Cardiac muscle cell (in vitro differentiated cells and primary cell): ENCODE data around the gene GDF7. TPM values are rescaled to one million over a fixed set of nuclear protein-coding genes. Genes with fewer than 3 reads are reported as not detected.

ENCODE experiments used
- DNase-seq, 2 donors: peaks; one replicate each; pipeline versions ENCODE4 v3.0.0 to v3.0.0-alpha.2; 2010 to 2017; ENCODE audit warnings: low read depth in 1 of 2, low spot score in 1 of 2
- H3K27ac ChIP-seq: fragments of 200-600 bp; sonication (generic); 2 replicates; pipeline ENCODE4 v1.5.1; 2016
- H3K27me3 ChIP-seq: fragments of 200-600 bp; sonication (generic); 2 replicates; pipeline ENCODE4 v1.6.0; 2016; ENCODE audit warnings: control low read depth
- H3K36me3 ChIP-seq: fragments of 200-600 bp; sonication (generic); 2 replicates; pipeline ENCODE4 v1.5.1; 2016; ENCODE audit warnings: control low read depth
- H3K4me1 ChIP-seq: fragments of 200-600 bp; sonication (generic); 2 replicates; pipeline ENCODE4 v1.8.1; 2017; ENCODE audit warnings: low read depth, mild to moderate bottlenecking, mixed run types
- H3K4me3 ChIP-seq: fragments of 200-600 bp; sonication (generic); 2 replicates; pipeline ENCODE4 v1.5.1; 2016; ENCODE audit warnings: mild to moderate bottlenecking
- H3K9me3 ChIP-seq: fragments of 200-600 bp; sonication (generic); 2 replicates; pipeline ENCODE4 v1.5.1; 2017; ENCODE audit warnings: low read depth, mild to moderate bottlenecking, control low read depth
- CTCF ChIP-seq: IDR thresholded peaks from 2 replicates; pipeline ENCODE4 v1.5.1; 2012; ENCODE audit warnings: low read depth, mild to moderate bottlenecking, low read length
- polyA plus RNA-seq: library from polyadenylated mRNA; unstranded; fragments of >200 nt; fragmentation: Nextera tagmentation; extraction: Ambion mirVana; gene quantifications from 2 replicates; pipeline ENCODE4 v1.2.1, GENCODE V29; 2016
- total RNA-seq: library from RNA; depleted of rRNA; stranded (reverse); fragments of >200 nt; gene quantifications from 2 replicates; pipeline ENCODE4 v1.2.3, GENCODE V29; 2016

Gene GDF7
- total and polyA plus RNA-seq, 2 experiments from 2014 or later: 0.09 to 0.15 TPM

- Histone ChIP-seq H3K36me3 (no peaks in the 10 kb centered on the region), H3K4me1 (peaks cover 6% of the 10 kb centered on the region), H3K4me3 (no peak overlapping the region), H3K27me3 (no peaks in the 10 kb centered on the region), H3K27ac (no peak overlapping the region), H3K9me3 (no peaks in the 10 kb centered on the region)
- no peak for TF ChIP-seq CTCF
- DNase-seq: no peak
Measured at GRCh38 chr2:20630967-20631366, 36.0 kb upstream of the GDF7 start.

GRCh38 chr2:20631617-20632307 lies 35.2 kb upstream of the GDF7 start:
- H3K4me3 ChIP-seq: no peak overlapping the region
- no peak for DNase-seq
- H3K27me3 ChIP-seq: no peaks in the 10 kb centered on the region
- H3K4me1 ChIP-seq: peaks cover 6% of the 10 kb centered on the region
- no peaks in the 10 kb centered on the region for H3K9me3 ChIP-seq
- no peaks in the 10 kb centered on the region for H3K36me3 ChIP-seq
- no peak overlapping the region for H3K27ac ChIP-seq
- TF ChIP-seq CTCF: no peak

- Histone ChIP-seq H3K36me3 (no peaks in the 10 kb centered on the region), H3K27me3 (no peaks in the 10 kb centered on the region), H3K27ac (no peak overlapping the region), H3K4me1 (peaks cover 13% of the 10 kb centered on the region), H3K9me3 (no peaks in the 10 kb centered on the region), H3K4me3 (no peak overlapping the region)
- no peak for DNase-seq
- no peak for TF ChIP-seq CTCF
Measured at GRCh38 chr2:20632446-20632990, 34.4 kb upstream of the GDF7 start.

- no peaks in the 10 kb centered on the region for H3K36me3 ChIP-seq
- peaks cover 13% of the 10 kb centered on the region for H3K4me1 ChIP-seq
- H3K27me3 ChIP-seq: no peaks in the 10 kb centered on the region
- no peak overlapping the region for H3K4me3 ChIP-seq
- TF ChIP-seq CTCF: no peak
- H3K27ac ChIP-seq: no peak overlapping the region
- no peaks in the 10 kb centered on the region for H3K9me3 ChIP-seq
- no peak for DNase-seq
Measured at GRCh38 chr2:20633001-20633400, 33.9 kb upstream of the GDF7 start.

- no peak overlapping the region for H3K27ac ChIP-seq
- no peak for DNase-seq
- H3K27me3 ChIP-seq: no peaks in the 10 kb centered on the region
- H3K9me3 ChIP-seq: no peaks in the 10 kb centered on the region
- no peak for TF ChIP-seq CTCF
- no peak overlapping the region for H3K4me3 ChIP-seq
- peaks cover 13% of the 10 kb centered on the region for H3K4me1 ChIP-seq
- no peaks in the 10 kb centered on the region for H3K36me3 ChIP-seq
Measured at GRCh38 chr2:20633794-20634506, 33.0 kb upstream of the GDF7 start.
